GM21737 (cell line): ENCODE results near the gene RELCH.
"Not testable (repeated sequence)": the region's sequence is repeated elsewhere in the genome, so short reads cannot be mapped to it uniquely, and the experiment has no call there.

Experiments
- ATAC-seq: cut with Tn5 transposase; IDR thresholded peaks from one replicate; pipeline ENCODE4 v1.9.1; 2021; ENCODE audit warnings: mild to moderate bottlenecking, moderate library complexity; ENCODE audit not compliant: unreplicated experiment

The RELCH gene

GRCh38 chr18:62186774-62187542 is at the start of gene RELCH, which contains the start of gene PIGN:
RELCH (plus strand) TSS chr18:62187255; CDS start chr18:62187506, 251 bp downstream.
PIGN (minus strand) TSS chr18:62187056; CDS start chr18:62161353, 25,703 bp downstream.
- ATAC-seq, result peak; percentile 89

GRCh38 chr18:62138461-62139235 is 48.4 kb upstream of the RELCH start:
- no peak for ATAC-seq

GRCh38 chr18:62140259-62140658 is 46.8 kb upstream of the RELCH start:
- no peak for ATAC-seq

GRCh38 chr18:62144338-62144737 is 42.7 kb upstream of the RELCH start:
- ATAC-seq, result no peak

GRCh38 chr18:62151068-62151771 is 35.8 kb upstream of the RELCH start:
- ATAC-seq, result no peak

- ATAC-seq, result no peak
Observed at GRCh38 chr18:62152844-62153243, 34.2 kb upstream of the RELCH start.

- ATAC-seq, result no peak
Observed at GRCh38 chr18:62157843-62158242, 29.2 kb upstream of the RELCH start.

GRCh38 chr18:62164310-62164709 is 22.7 kb upstream of the RELCH start:
- no peak for ATAC-seq

- ATAC-seq, result no peak
Observed at GRCh38 chr18:62164855-62165487, 22.1 kb upstream of the RELCH start.

- ATAC-seq, result no peak
Observed at GRCh38 chr18:62165583-62165982, 21.5 kb upstream of the RELCH start.

GRCh38 chr18:62166524-62166923 is 20.5 kb upstream of the RELCH start:
- not testable (repeated sequence) for ATAC-seq

GRCh38 chr18:62170857-62171256 is 16.2 kb upstream of the RELCH start:
- no peak for ATAC-seq

GRCh38 chr18:62172298-62172697 is 14.8 kb upstream of the RELCH start:
- ATAC-seq, result no peak

- no peak for ATAC-seq
Observed at GRCh38 chr18:62175521-62175920, 11.5 kb upstream of the RELCH start.

- ATAC-seq, result no peak
Observed at GRCh38 chr18:62177271-62177670, 9.8 kb upstream of the RELCH start.

- ATAC-seq, result no peak
Observed at GRCh38 chr18:62179213-62179612, 7.8 kb upstream of the RELCH start.

GRCh38 chr18:62182220-62182619 is 4.8 kb upstream of the RELCH start:
- no peak for ATAC-seq

- no peak for ATAC-seq
Observed at GRCh38 chr18:62183578-62184195, 3.4 kb upstream of the RELCH start.

GRCh38 chr18:62186499-62186773 is 619 bp upstream of the RELCH start:
- peak; percentile 2 for ATAC-seq

- ATAC-seq, result no peak
Observed at GRCh38 chr18:62187543-62188510, 772 bp downstream of the RELCH start.
